Mucosa of descending colon (tissue), 3 donors: ENCODE results near the gene NELL2. TPM values are rescaled to one million over a fixed set of nuclear protein-coding genes. Genes with fewer than 3 reads are reported as not detected.

Source experiments
- ATAC-seq: fragments of 200-7000 bp; cut with Tn5 transposase; one replicate; pipeline ENCODE4 v1.9.1; 2020; ENCODE audit warnings: mild to moderate bottlenecking, moderate library complexity
- DNase-seq, 3 donors: peaks; one replicate each; pipeline ENCODE4 v3.0.0-alpha.2; 2020
- H3K36me3 ChIP-seq: fragments of 200-600 bp; one replicate; pipeline ENCODE4 v1.8.0; 2021; ENCODE audit warnings: low read depth, mild to moderate bottlenecking
- H3K4me1 ChIP-seq: fragments of 200-600 bp; one replicate; pipeline ENCODE4 v1.8.0; 2021; ENCODE audit warnings: low read depth, mild to moderate bottlenecking
- H3K4me3 ChIP-seq: fragments of 200-600 bp; one replicate; pipeline ENCODE4 v1.8.0; 2021; ENCODE audit warnings: mild to moderate bottlenecking
- H3K9me3 ChIP-seq: fragments of 200-600 bp; one replicate; pipeline ENCODE4 v1.8.0; 2021; ENCODE audit warnings: mild to moderate bottlenecking
- CTCF ChIP-seq: fragments of 200-600 bp; IDR thresholded peaks from one replicate; pipeline ENCODE4 v1.8.0; 2022; ENCODE audit warnings: antibody characterized with exemption, mild to moderate bottlenecking
- intact Hi-C, 2 donors: fragments of 100-400 bp; cut with DNase I in 1 of 2; cut with micrococcal nuclease in 1 of 2; formaldehyde crosslinking; loops; one replicate each; pipeline versions ENCODE4 v1.11.0 to v1.11.1; 2022; cut with DNase I, micrococcal nuclease
- total RNA-seq, 3 donors: library from RNA; stranded (reverse); fragmentation: NEBNext Ultra II Directional in 2 of 3; extraction: Animal tissue kit (Norgen Biotek cat#: 25700) in 2 of 3; gene quantifications; one replicate each; pipeline versions ENCODE4 v1.2.1 to v1.2.4, GENCODE V29; 2021 to 2023
- donor health status: DM: no; HTN: no; CAD: no; lungs with moderate emphysema.
- donor health status: DM: no; HTN: no; CAD: no.
- donor health status: DM: no; HTN: yes; CAD: no.

The NELL2 gene
- total RNA-seq, 3 donors from 2014 or later: 2.4 to 7.4 (median 5.8) TPM

- no peak for ATAC-seq
- no peak for TF ChIP-seq CTCF
- H3K4me1 ChIP-seq: no peaks in the 10 kb centered on the region
- no peaks in the 10 kb centered on the region for H3K36me3 ChIP-seq
- H3K4me3 ChIP-seq: no peak overlapping the region
- H3K9me3 ChIP-seq: no peaks in the 10 kb centered on the region
- no peak for DNase-seq
- intact Hi-C loops: no loop called here
These were observed 72.0 kb downstream of the NELL2 start for GRCh38 chr12:44804068-44804467.

GRCh38 chr12:44795970-44796369, 80.1 kb downstream of the NELL2 start:
- intact Hi-C loops: no loop called here
- ATAC-seq (no peak), DNase-seq (no peak)
- Histone ChIP-seq H3K4me3 (no peak overlapping the region), H3K9me3 (no peaks in the 10 kb centered on the region), H3K4me1 (no peaks in the 10 kb centered on the region), H3K36me3 (no peaks in the 10 kb centered on the region)
- no peak for TF ChIP-seq CTCF

- no peak for TF ChIP-seq CTCF
- no peaks in the 10 kb centered on the region for H3K36me3 ChIP-seq
- H3K4me1 ChIP-seq: no peaks in the 10 kb centered on the region
- no peaks in the 10 kb centered on the region for H3K9me3 ChIP-seq
- no peak overlapping the region for H3K4me3 ChIP-seq
- DNase-seq (peak in 1 of 3 donors; percentile 19), ATAC-seq (no peak)
- intact Hi-C loops: no loop called here
These were observed 87.4 kb downstream of the NELL2 start for GRCh38 chr12:44788731-44789130.

- DNase-seq (no peak), ATAC-seq (no peak)
- Histone ChIP-seq H3K4me3 (no peak overlapping the region), H3K9me3 (no peaks in the 10 kb centered on the region), H3K4me1 (no peaks in the 10 kb centered on the region), H3K36me3 (no peaks in the 10 kb centered on the region)
- TF ChIP-seq CTCF: no peak
- intact Hi-C loops: no loop called here
These were observed 95.8 kb downstream of the NELL2 start for GRCh38 chr12:44780221-44780790.

GRCh38 chr12:44779766-44780165, 96.3 kb downstream of the NELL2 start:
- Histone ChIP-seq H3K36me3 (no peaks in the 10 kb centered on the region), H3K4me1 (no peaks in the 10 kb centered on the region), H3K4me3 (no peak overlapping the region), H3K9me3 (no peaks in the 10 kb centered on the region)
- intact Hi-C loops: no loop called here
- DNase-seq: no peak
- ATAC-seq: no peak
- no peak for TF ChIP-seq CTCF

GRCh38 chr12:44778863-44779262, 97.3 kb downstream of the NELL2 start:
- intact Hi-C loops: no loop called here
- no peak for DNase-seq

More at GRCh38 chr12:44778863-44779262, 97.3 kb downstream of the NELL2 start:
- H3K4me1 ChIP-seq: no peaks in the 10 kb centered on the region
- ATAC-seq: no peak
- H3K36me3 ChIP-seq: no peaks in the 10 kb centered on the region
- H3K4me3 ChIP-seq: no peak overlapping the region
- TF ChIP-seq CTCF: no peak
- no peaks in the 10 kb centered on the region for H3K9me3 ChIP-seq
